Measurements from ENCODE around the gene TPCN2. TPM values are rescaled to one million over a fixed set of nuclear protein-coding genes. Genes with fewer than 3 reads are reported as not detected.

Gene TPCN2
- total RNA-seq, 1 experiment from 2014 or later, result 15.2 TPM

- Histone ChIP-seq H3K9ac (ENCODE audit: low read length) (no peak overlapping the region), H2AFZ (ENCODE audit: low read depth, low read length, poor library complexity, severe bottlenecking) (no peak overlapping the region), H3K4me2 (ENCODE audit: low read length) (no peak overlapping the region), H3K27me3 (ENCODE audit: insufficient read depth, low read length) (no peaks in the 10 kb centered on the region), H4K20me1 (ENCODE audit: insufficient read depth) (no peaks in the 10 kb centered on the region), H3K79me2 (ENCODE audit: insufficient read depth, low read length) (no peaks in the 10 kb centered on the region), H3K9me3 (ENCODE audit: control insufficient read depth in 1 of 2, insufficient read depth in 1 of 2, low read depth in 1 of 2, low read length in 2 of 2) (no peaks in the 10 kb centered on the region), H3K4me3 (replicated peaks in 1 of 2; ENCODE audit: low read depth in 1 of 2, low read length in 2 of 2) (no peak overlapping the region), H3K27ac (ENCODE audit: low read depth, low read length) (no peak overlapping the region), H3K36me3 (ENCODE audit: control insufficient read depth in 1 of 2, insufficient read depth in 2 of 2, low read length in 2 of 2) (no peaks in the 10 kb centered on the region), H3K4me1 (ENCODE audit: control insufficient read depth in 1 of 2, insufficient read depth in 2 of 2, low read length in 2 of 2) (peaks cover 0 to 3% of the 10 kb centered on the region in 2 experiments; a peak in 1 of 4 replicates), H3K9me2 (ENCODE audit: insufficient read depth) (no peaks in the 10 kb centered on the region)
- intact Hi-C loops (cut with micrococcal nuclease), result no loop called here
- CTCF ChIA-PET, result no interaction called here
- no peak for DNase-seq (ENCODE audit: low read depth, low spot score)
- ATAC-seq, result no peak
- TF ChIP-seq MAX (IDR thresholded peaks at IDR 0.05), result no peak
- no peak for TF ChIP-seq EZH2phosphoT487 (IDR thresholded peaks at IDR 0.05; ENCODE audit: borderline replicate concordance)
- TF ChIP-seq JUND (IDR thresholded peaks at IDR 0.05), result no peak
- no peak for TF ChIP-seq CBX3 (IDR thresholded peaks at IDR 0.05; ENCODE audit: low read depth)
- TF ChIP-seq CEBPB (IDR thresholded peaks at IDR 0.05; ENCODE audit: low read depth), result no peak
- TF ChIP-seq SP1 (IDR thresholded peaks at IDR 0.05; ENCODE audit: low read depth), result no peak
- TF ChIP-seq ATF3 (IDR thresholded peaks at IDR 0.05), result no peak
- TF ChIP-seq ZNF274 (IDR thresholded peaks at IDR 0.05; ENCODE audit: low read depth, low read length), result no peak
- TF ChIP-seq REST (IDR thresholded peaks at IDR 0.05; ENCODE audit: low read depth), result no peak
- no peak for TF ChIP-seq SRF (IDR thresholded peaks at IDR 0.05; ENCODE audit: low read depth)
- TF ChIP-seq EGR1 (IDR thresholded peaks at IDR 0.05; ENCODE audit: low read depth), result no peak
- TF ChIP-seq SIN3A (IDR thresholded peaks at IDR 0.05; ENCODE audit: low read depth), result no peak
- no peak for TF ChIP-seq YY1 (IDR thresholded peaks at IDR 0.05; ENCODE audit: extremely low read depth, insufficient replicate concordance, low read depth, low read length)
- RAD21 ChIA-PET (ENCODE audit: low non-redundant PET in 1 of 2, low total read pairs in 2 of 2, uncharacterized antibody in 2 of 2, unreplicated experiment in 2 of 2), result no interaction called here
- POLR2A ChIA-PET, result no interaction called here
- BruUV-seq (replicated peaks), result no TSS peak
These were observed 125.3 kb downstream of the TPCN2 start for GRCh38 chr11:69173925-69174581.
